ENCODE measurements around the gene HLF. TPM values are rescaled to one million over a fixed set of nuclear protein-coding genes. Genes with fewer than 3 reads are reported as not detected.

HLF gene
- total and polyA plus RNA-seq, 2 of the 4 experiments (the other 2 are of a cell fraction), result 0.18 TPM; not detected in 1

- TF ChIP-seq NFE2L2 (IDR thresholded peaks at IDR 0.05; ENCODE audit: low read depth, low read length), result no peak
Measured at GRCh38 chr17:55238179-55238930, 26.4 kb upstream of the HLF start (continued).

DNA sequence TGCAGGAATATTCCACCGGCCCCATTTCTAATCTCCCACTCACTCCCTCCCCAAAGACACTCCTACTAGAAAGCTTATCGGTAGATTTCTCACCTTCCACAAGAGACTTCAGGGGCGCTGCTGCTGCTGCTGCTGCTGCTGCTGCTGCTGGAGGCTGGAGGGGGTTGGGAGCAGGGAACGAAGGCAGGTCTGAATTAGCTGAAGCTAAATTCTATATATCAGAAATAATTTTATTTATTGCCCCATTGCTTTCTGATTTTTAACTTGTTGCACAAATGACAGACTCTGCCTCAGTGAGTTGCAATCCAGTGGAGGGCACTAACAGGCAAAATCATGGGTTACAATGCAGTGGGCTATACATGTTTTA is 25.8 kb upstream of the HLF start:
- Histone ChIP-seq H4K91ac (ENCODE audit: insufficient read depth, low read depth, low read length) (no peak overlapping the region), H3K36me3 (ENCODE audit: control insufficient read depth, insufficient read depth, low read length) (no peaks in the 10 kb centered on the region), H3K9me1 (ENCODE audit: insufficient read depth, low read length) (no peaks in the 10 kb centered on the region), H3K79me1 (ENCODE audit: low read depth in 1 of 2, low read length in 2 of 2) (no peaks in the 10 kb centered on the region), H3K4ac (ENCODE audit: low read depth, low read length) (no peak overlapping the region), H3K56ac (ENCODE audit: extremely low read depth, insufficient read depth, low read length) (no peak overlapping the region), H3K23ac (ENCODE audit: low read depth, low read length) (no peak overlapping the region), H4K8ac (ENCODE audit: low read depth in 2 of 2, low read length in 2 of 2) (no peak overlapping the region), H3K18ac (ENCODE audit: low read depth, low read length) (no peak overlapping the region), H2AK9ac (replicated peaks; ENCODE audit: low read depth, low read length, poor library complexity) (no peak overlapping the region), H3K27me3 (ENCODE audit: control insufficient read depth, insufficient read depth, low read length) (peaks cover 2% of the 10 kb centered on the region; the same call in 1 of the 2 replicates), H2AK5ac (ENCODE audit: low read depth, low read length) (no peak overlapping the region), H4K5ac (ENCODE audit: low read depth, low read length) (no peak overlapping the region), H3K4me3 (ENCODE audit: insufficient read depth, low read depth, low read length) (peak overlapping the region; percentile 46; the same call in 1 of the 2 replicates), H2BK20ac (ENCODE audit: low read depth, low read length) (no peak overlapping the region), H3K4me1 (ENCODE audit: control insufficient read depth, insufficient read depth, low read length) (no peaks in the 10 kb centered on the region), H3K4me2 (ENCODE audit: low read depth, low read length) (peak overlapping the region; percentile 96), H3K9me3 (ENCODE audit: control insufficient read depth, insufficient read depth, low read length) (no peaks in the 10 kb centered on the region), H2BK5ac (ENCODE audit: low read depth, low read length, poor library complexity, severe bottlenecking) (no peak overlapping the region), H4K20me1 (ENCODE audit: insufficient read depth, low read length) (no peaks in the 10 kb centered on the region), H2AFZ (replicated peaks; ENCODE audit: low read length, poor library complexity) (peak overlapping the region; percentile 85), H2BK120ac (ENCODE audit: low read depth, low read length) (no peak overlapping the region), H3K14ac (replicated peaks; ENCODE audit: low read depth, low read length) (no peak overlapping the region), H3K27ac (ENCODE audit: insufficient read depth, low read length) (no peak overlapping the region), H3K9ac (ENCODE audit: low read depth, low read length) (no peak overlapping the region), H2BK15ac (ENCODE audit: low read depth, low read length) (no peak overlapping the region)
- ATAC-seq (ENCODE audit: low read depth), result peak; percentile 6
- CTCF ChIA-PET, result no interaction called here
- in situ Hi-C loops (cut with MboI; ENCODE audit: low sequenced_read_pairs) (no loop called here), dilution Hi-C loops (cut with HindIII; ENCODE audit: low sequenced_read_pairs, unreplicated experiment) (no loop called here), intact Hi-C loops (cut with micrococcal nuclease) (loop anchor here (1.0 kb wide), 1 partner anchor 25 kb away; the partner anchor contains the start of gene HLF)
- no TSS peak for BruUV-seq (replicated peaks)
- TF ChIP-seq, protein P1, sequence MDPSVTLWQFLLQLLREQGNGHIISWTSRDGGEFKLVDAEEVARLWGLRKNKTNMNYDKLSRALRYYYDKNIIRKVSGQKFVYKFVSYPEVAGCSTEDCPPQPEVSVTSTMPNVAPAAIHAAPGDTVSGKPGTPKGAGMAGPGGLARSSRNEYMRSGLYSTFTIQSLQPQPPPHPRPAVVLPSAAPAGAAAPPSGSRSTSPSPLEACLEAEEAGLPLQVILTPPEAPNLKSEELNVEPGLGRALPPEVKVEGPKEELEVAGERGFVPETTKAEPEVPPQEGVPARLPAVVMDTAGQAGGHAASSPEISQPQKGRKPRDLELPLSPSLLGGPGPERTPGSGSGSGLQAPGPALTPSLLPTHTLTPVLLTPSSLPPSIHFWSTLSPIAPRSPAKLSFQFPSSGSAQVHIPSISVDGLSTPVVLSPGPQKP (IDR thresholded peaks at IDR 0.05; ENCODE audit: borderline replicate concordance, low read depth, low read length), result no peak
- TF ChIP-seq FOS (IDR thresholded peaks at IDR 0.05; ENCODE audit: low read depth, low read length) (no peak), NFE2L2 (IDR thresholded peaks at IDR 0.05; ENCODE audit: low read depth, low read length) (no peak), CTCF (conservative IDR thresholded peaks at IDR 0.05; ENCODE audit: low read depth, low read length) (no peak), MAFK (IDR thresholded peaks at IDR 0.05; ENCODE audit: low read depth, low read length) (no peak), RAD21 (IDR thresholded peaks at IDR 0.05; ENCODE audit: low read length) (no peak), CEBPB (IDR thresholded peaks at IDR 0.05; ENCODE audit: low read depth, low read length) (no peak), MXI1 (IDR thresholded peaks at IDR 0.05; ENCODE audit: borderline replicate concordance, low read depth, low read length) (no peak), POLR2A (IDR thresholded peaks at IDR 0.05; ENCODE audit: low read depth, low read length) (no peak), SMC3 (IDR thresholded peaks at IDR 0.05; ENCODE audit: low read depth, low read length) (no peak), RCOR1 (IDR thresholded peaks at IDR 0.05; ENCODE audit: insufficient replicate concordance, low read length) (no peak), RFX5 (IDR thresholded peaks at IDR 0.05; ENCODE audit: low read depth, low read length) (no peak)
- WGBS, 2 experiments (ENCODE audit: extremely low coverage in 2 of 2, insufficient read length in 1 of 2), result no CpG with 5 or more reads among the region's 4 CpGs
- no peak for DNase-seq
- POLR2A ChIA-PET (ENCODE audit: unreplicated experiment), result no interaction called here

All from IMR-90 (cell line).